ENCODE data around the gene MRPL36.

- TF ChIP-seq CTCF (IDR thresholded peaks at IDR 0.05) (no peak), POLR2A (IDR thresholded peaks at IDR 0.05) (no peak)
Measured at GRCh38 chr5:1806974-1807373, 7.3 kb upstream of the MRPL36 start.
